HG02798 (cell line): ENCODE data around the gene TNFRSF11A.
A peak's percentile ranks its signal among the peaks of the same experiment; 100 is the strongest.

Experiments
- ATAC-seq: cut with Tn5 transposase; IDR thresholded peaks from one replicate; pipeline ENCODE4 v1.9.1; 2021; ENCODE audit warnings: mild to moderate bottlenecking; ENCODE audit not compliant: unreplicated experiment, poor library complexity

TNFRSF11A gene

GRCh38 chr18:62324181-62324828 is 805 bp upstream of the TNFRSF11A start:
- no peak for ATAC-seq

DNA sequence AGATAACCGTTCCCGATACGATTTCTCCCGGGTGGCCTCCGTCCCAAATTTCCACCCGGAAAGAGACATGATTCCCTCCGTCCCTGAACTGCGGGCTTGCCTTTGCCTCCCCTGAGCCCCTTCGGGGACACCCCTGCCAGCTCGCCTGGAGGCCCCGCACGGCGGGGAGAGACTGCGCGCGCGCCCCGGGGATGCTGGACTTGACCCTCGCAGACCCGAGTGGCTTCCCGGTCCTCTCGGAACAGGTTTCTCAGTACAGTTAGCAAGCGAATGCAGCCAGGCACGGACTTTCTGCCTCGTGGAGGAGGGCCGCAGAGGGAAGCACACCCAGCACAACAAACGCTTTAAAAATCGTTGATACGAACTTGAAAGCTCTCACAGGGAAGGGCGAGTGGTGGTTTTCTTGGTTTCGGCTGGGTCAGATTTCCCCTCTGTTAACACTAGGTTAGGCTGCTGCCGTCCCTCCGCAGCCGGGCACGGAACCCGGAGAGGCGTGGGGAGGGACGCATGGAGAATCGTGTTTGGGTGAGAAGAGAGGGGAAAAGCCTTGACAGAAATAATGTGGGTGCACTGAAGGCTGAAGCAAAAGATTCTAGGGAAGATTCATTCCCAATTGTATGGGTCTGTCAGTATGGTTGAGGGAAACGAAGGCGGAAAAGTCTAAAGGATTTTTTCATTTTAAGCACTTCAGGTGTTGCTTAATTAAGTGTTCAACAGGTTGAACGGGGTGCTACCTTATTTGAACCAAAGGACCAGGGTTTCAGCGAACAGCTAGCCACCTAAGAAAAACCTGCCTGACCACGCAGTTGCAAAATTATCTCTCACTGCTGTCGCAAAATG is 916 bp downstream of the TNFRSF11A start:
- peak; percentile 23 for ATAC-seq

- no peak for ATAC-seq
Observed at GRCh38 chr18:62326646-62327348, 1.7 kb downstream of the TNFRSF11A start.

DNA sequence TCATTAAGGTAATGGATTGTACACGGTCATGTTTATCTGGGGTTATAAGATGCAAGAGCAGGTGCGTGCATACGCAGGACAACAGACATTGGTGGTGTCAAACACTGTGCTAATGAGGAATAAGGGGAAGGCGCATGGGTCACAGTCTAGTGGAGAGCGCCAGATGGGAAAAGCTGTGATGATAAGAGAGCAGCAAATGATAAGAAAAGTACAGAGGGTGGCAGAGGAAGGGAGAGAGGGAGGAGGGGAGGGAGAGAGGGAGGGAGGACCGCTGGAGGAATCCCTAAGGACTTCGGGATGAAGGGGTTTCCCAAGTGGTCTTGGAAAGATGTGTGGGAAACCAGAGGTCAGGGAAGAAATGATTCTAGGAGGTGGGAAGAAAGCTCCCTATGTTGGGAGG is 2.9 kb downstream of the TNFRSF11A start:
- no peak for ATAC-seq

GRCh38 chr18:62328586-62329525 is 3.7 kb downstream of the TNFRSF11A start:
- ATAC-seq, result no peak

DNA sequence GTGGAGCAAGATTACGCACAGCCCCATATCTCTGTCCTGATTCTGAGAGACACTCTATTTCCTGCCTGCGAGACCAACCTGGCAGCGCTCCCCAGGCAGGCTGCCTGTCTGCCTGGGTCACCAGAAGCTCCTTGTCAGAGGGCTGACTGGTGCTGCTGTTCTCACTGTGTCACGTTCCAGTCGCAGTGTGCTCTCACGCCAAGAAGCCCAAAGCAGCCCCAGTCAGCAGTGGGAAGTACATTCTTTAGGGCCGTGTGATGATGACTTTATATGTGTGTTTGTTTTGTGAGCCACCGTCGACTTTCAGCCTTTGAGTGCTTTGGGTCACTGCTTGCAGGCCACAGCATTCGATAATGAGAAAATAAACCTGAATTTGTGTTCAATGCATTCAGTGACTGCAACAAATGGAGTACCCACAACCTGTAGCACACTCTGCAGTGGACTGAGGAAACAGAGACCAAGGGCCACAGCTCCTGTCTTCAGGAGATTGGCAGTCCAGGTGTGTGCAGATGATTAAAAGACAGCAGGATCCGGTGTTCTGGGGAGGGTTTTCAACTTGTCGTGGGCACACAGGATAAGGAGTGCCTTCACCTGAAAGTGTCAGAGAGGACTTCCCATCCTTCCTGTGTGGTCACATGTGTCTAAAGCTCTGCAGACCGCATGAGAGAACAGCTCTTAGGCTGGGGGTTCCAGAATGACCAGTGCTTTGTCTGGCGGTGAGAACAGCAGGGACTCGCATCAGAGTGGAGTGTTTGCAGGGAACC is 4.8 kb downstream of the TNFRSF11A start:
- peak; percentile 27 for ATAC-seq

GRCh38 chr18:62330650-62331049 is 5.5 kb downstream of the TNFRSF11A start:
- no peak for ATAC-seq

DNA sequence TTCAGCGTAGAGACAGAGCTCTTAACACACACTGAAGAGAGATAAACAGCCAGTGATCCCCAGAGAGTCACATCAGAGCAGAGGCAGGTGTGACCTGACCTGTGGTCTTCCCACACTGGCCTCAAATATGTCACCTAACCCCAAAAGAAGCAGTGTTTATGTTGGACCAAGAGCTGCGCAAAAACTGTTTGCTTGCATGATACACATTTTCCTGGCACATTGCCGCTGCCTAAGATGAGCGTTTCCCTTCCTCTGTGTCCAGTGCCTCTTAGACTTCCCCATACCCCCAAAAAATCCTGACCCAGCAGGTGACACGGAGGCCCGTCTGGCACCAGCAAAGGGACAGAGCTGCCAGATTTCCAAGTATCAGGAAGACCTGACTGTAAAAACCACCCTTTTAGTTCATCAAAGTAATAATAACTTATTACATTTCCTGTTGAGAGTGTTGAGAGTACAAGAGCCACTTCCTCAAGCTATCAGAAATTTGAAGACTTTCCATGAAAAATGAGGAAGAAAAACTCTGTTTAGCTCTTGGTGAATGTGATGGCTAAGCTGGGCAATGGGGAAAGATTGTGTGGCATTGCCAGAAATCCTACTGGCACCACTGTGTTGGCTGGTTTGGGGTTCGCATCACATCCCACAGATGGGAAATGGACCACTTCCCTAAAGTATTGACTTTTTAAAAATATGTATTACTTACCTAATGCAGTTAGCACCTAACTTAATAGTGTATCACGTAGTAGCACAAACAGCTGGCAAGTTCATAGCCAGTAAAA is 6.7 kb downstream of the TNFRSF11A start:
- peak; percentile 44 for ATAC-seq

DNA sequence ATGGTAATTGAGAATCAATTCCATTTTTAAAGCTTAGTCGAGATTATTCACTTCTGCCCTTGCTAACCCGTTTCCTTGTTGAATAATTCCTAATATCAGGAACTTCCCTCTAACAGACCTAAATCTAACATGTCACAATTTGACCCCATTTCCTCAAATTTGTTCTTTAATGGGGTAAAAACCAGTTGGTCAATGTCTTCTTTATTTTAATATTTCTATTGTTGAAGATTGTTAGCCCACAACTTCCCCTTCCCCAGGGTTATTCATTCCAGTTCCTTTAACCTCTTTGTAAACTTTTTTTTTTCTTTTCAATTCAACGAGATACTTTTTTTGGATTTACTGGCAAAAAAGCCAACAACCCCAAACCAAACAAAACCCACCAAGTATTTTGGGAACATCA is 7.3 kb downstream of the TNFRSF11A start:
- no peak for ATAC-seq

DNA sequence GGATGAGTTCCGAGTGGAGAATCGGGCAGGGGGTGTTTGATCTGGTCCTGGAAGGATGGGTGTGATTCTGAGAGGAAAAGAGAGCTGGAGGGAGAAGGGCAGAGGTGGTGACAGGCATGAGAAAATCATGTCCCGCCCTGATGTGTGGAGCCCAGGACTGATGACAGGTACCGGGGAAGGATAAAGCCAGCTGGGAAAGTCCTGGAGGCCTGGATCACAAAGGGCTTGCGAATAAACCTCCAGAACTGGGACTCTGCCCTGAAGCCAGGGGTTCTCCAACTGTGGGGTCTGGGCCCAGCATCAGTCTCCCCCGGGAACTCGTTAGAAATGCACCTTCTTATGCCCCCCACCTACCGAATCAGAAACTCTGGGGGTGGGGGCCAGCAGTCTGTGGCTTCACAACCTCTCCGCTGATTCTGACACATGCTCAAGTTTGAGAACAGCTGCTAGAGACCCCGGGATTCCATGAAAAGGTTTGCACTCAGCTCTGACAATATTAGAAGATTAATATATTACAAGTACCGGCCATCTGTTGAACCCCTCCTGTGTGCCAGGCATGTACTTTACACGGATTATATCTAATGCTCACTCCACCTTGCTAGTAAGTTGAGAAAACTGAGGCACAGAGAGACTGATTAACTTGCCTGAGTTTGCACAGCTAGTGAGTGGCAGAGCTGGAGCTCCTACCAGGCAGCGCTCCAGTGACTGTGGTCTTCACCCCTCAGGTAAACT is 8.0 kb downstream of the TNFRSF11A start:
- ATAC-seq, result no peak

GRCh38 chr18:62334120-62334519 is 9.0 kb downstream of the TNFRSF11A start:
- ATAC-seq, result no peak

- no peak for ATAC-seq
Observed at GRCh38 chr18:62335494-62335893, 10.4 kb downstream of the TNFRSF11A start.

- no peak for ATAC-seq
Observed at GRCh38 chr18:62336618-62337017, 11.5 kb downstream of the TNFRSF11A start.

DNA sequence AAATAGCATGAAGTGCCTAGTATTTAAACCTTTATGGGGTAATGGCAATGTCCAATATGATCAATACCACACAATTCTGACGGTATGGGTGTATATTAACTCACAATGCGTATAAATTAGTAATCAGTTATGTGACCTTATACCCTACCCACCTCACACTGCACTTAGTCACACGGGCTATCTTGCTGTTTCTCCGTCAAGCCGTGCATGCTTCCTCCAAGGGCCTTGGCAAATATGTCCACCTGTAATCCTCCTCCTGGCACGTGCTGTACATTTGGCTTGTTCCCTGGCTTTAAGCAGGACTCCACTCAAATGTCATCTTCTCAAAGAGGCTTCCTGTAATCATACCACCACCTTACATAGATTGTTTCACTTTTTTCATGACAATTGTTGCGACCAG is 12.2 kb downstream of the TNFRSF11A start:
- no peak for ATAC-seq

GRCh38 chr18:62338446-62339105 is 13.5 kb downstream of the TNFRSF11A start:
- peak; percentile 51 for ATAC-seq

GRCh38 chr18:62339106-62339988 is 14.2 kb downstream of the TNFRSF11A start:
- no peak for ATAC-seq

DNA sequence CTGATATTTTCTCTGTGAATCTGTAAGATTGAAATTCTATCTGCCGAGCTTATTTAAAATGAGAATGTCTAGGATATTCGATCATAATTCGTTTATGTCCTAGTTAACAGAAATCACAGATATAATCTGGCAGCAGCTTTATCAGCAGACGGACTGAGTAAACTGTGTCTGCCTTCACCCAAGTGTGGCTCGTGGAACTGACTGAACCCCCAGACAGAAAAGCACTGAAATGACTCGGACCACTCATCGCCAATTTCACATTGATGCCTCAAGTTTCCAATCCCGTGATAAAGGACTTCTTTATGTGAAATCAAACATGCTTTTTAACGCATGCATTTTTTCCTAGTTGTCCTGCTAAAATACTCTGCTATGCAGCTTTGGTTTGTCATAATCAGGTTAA is 15.9 kb downstream of the TNFRSF11A start:
- no peak for ATAC-seq
